Activated CD4-positive, alpha-beta T cell treated with anti-CD3 and anti-CD28 coated beads, Interleukin-2, amount 50 U/mL, for 4 hours (primary cell): ENCODE results near the gene RBSN.

Source experiments
- DNase-seq, 2 experiments: peaks; one replicate each; pipeline ENCODE4 v3.0.0-alpha.2; 2020

Gene RBSN

DNA sequence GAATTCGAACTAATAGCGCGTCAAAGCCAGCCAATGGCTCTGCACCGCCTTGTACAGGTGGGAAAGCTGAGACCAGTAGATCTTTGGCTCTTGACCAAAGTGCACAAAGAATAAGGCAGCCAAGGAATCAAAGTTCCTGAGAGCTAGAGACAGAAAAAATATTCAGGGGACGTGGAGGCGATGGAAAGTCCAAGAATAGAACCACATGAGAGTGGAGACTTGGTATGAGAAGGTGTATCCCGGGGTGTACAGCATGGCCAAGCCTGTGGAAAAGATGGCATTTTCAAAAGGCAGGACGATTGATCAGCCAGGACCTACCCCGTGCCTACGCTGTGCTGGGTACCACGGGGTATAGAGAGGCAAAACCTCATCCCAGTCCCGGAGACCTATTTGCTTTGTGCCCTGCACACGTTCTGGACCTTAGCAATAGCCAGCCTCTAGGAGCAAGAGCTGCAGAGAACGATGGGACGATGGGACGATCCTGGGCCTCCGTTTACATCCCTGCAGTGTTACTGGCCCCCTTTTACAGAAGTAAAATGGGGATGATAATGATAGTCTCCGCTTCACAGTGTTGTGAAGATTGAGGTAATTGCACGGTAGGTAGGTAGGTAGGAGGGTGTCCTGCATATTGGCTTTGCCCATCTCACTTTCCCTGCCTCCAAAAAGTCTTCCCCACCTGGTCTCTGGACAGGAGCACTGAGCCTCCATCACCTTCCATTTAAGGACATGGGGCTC lies 583 bp upstream of the RBSN start:
- peak in 1 of 2 experiments; percentile 7 for DNase-seq

DNA sequence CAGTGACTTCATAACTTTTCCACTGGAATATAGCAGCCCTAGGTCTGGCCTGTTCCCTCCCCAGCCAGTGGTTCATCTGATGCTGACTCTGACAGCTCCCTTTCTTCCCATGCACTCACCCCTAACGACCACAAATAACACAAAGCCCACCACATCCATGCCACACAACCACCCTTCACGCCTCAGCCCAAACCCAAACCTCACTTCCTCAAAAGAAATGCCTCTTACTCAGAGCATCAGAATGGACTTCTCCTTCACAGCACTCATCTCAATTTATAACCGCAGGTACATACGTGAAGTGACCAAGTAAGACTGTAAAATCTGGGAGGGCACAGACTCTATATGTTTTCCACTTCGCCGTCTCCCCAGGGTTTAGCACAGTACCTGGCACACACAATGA lies 1.1 kb downstream of the RBSN start:
- DNase-seq, result no peak

DNA sequence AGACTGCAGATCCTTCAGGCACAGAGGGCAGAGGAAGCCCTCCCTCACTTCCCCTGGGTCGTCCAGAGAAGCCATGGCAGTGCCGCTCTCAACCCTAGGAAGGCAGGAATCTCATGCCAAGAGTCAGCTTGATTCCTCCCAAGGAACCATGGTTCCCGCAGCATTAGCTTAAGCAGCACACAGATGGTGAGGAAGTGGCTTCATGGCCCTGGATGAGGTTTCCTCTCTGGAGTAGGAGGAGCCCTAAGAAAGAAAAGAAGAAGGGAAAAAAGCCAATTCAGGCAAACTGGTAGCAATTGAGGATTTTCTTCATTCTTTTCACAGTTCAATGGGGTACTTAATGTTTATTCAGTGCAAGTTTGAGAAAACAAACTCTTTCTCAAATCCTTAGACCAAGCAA lies 2.9 kb downstream of the RBSN start:
- DNase-seq, result no peak

DNA sequence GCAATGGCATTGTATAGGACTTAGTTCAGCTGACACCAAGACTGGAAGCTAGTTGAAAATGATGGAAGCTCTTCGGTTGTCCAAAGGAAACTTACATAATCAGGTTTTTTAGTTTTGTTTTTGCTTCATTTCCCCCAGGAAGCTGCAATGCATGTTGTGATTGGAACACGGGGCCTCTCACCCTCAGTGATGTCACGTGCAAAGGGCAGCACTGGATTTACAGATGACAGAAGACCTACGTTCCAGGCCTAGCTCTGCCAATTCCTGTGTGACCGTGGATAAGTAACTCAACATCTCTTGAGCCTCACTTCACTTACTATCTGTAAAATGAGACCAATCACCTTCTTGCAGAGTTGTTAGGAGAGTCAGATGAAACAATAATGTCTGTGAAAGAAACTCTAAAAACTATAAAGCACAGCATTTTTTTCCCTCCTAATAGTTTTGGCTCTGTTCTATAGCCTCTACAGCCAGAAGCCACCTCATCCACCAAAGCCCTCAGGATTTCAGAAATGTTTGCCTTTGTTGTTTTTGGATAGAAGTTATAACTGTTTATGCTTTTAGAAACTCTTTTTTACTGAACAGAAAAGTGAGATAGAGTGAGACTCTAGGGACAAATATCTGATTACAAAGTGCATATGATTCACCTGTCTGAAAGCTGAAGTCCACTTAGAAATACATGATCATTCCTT lies 4.6 kb downstream of the RBSN start:
- DNase-seq, result no peak

DNA sequence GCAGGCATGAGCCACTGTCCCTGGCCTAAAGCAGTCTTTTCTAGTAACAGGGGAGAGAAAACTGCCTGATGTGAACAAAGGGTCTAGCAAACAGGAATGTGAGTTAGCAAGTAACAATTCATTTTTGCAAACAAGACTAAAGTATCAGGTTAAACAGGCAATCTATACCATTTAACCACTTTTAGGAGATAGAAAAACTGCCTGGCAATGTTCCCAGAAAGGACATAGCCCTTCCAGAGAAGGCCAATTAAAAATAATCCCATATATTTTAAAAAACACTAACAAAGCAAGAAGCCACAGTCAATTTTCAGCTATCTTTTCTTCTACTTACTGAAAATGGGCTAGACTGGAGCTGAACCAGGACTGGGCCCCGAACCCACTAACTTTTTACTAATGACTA lies 6.3 kb downstream of the RBSN start:
- DNase-seq, result no peak

DNA sequence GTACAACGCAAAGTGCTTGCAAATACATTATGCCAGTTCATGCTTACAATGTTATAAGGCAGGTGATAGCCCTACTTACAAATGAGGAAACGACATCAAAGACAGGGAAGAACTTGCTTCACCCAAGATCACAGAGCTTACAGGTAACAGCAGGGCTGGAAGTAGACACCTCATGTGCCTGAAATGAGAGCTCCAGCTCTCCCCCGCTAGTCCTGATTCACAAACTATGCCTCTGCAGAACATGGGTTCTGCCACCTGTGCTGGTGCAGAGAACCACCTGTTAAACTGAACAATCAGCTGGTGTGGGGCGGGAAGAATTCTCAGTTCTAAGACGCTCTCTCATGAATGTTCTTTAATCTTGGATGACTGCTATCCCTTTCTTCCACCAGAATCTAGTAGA lies 7.4 kb downstream of the RBSN start:
- no peak for DNase-seq

DNA sequence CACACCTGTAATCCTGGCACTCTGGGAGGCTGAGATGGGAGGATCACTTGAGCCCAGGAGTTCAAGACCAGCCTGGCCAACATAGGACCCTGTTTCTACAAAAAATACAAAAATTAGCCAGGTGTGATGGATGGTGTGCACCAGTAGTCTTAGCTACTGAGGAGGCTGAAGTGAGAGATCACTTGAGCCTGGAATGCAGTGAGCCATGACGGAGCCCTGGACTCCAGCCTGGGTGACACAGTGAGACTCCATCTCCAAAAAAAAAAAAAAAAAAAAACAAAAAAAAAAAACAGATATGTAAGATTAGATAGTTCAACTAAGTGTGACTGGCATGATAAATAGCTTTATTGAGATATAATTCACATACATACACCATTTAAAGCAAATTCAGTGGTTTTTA lies 9.7 kb downstream of the RBSN start:
- DNase-seq, result no peak

DNA sequence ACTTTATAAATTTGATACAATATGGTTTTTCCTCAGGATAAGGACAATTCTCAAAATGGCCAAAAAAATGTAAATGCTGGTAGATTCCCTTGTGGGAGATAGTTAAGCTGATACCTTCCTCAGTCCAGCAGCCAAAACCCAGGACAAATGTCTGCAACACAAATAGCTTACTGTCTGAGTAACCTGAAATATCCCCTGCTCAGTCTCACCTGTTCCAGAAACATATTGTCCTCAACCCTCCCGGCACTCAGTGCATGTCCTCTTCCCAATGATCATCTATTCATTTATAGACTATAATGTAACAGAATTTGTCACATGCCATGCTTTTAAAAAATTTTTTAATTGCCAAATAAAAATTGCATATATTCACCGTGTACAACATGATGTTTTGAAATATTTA lies 12.2 kb downstream of the RBSN start:
- no peak for DNase-seq

DNA sequence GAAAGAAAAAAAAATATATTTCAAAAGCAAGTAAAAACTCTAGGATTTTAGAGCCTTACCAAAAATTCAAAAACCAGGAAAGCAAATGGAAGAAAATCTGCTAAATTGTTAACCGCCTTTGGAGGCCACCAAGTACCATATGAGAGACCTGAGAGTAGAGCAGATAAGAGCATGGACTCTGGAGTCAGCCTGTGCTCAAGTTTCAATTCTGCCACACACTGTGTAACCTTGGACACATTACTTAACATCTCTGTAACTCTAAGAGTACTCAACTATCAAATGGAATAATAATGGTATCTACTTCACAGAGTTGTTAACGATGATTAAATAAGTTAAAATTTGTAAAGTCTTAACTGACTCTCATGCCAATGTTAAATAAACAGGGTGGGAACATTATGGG lies 12.7 kb downstream of the RBSN start:
- DNase-seq, result no peak

DNA sequence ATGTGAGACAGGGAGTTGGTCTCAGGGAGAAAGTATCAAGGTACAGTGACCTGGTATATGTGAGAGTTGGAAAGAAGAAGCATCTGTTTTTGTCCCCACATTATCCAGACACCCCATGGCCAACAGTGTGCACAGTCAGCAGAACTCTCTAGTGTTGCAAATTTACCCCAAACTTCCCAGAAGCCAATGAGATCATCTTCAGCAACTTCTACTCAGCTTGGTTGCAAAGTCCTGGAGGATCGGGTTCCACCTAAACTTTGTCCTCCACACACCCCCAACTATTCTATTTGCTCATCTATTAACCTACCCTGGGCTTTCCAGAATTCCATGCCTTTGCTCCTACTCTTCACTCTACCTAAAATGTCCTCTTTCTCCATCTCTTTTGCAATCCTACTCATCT lies 15.7 kb downstream of the RBSN start:
- no peak for DNase-seq

DNA sequence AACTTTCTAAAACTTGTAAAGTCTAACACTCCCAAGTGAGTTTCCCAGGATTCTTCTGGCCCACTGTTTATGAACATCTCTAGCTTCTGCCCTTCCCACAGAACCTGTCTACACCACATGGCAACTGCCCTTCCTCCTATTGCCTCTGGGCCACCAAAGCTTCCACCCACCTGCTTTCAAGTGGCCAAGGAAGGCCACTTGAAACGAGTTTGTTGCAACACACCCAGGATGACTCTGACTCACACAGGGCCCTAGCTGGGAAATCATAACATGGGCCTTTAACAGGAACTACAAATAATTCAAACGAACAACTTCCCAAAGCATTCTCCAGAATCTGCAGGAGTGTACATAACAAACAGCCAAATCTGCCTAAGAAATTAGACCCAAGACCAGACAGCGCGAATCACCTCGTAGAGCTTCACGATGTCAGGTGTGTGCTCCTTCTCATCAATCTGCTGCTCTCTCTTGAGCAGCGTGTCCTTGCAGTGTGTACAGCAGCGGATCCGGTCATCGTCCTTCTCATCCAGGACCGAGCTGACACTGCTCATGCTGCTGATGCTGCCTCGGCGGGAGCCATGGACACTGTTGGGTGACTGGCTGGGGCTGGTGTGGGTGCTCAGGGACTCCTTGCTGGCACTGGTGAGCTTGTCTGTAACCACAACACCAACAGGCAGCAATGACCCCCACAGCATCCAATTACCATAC lies 16.8 kb downstream of the RBSN start:
- no peak for DNase-seq

DNA sequence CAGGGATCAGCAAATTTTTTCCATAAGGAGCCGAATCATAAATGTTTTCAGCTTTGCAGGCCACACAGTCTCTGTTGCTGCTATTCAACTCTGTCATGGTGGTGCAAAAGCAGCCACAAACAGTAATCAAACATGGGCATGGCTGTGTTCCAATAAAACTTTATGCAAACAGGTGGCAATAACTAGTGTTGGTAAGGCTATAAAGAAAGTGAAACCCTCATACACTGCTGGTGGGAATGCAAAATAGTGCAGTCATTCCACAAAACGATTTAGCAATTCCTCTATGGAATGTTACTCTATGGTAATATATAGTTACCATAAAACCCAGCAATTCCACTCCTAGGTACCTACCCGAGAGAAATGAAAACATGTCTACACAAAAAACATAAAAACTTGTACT lies 19.9 kb downstream of the RBSN start:
- DNase-seq, result no peak

DNA sequence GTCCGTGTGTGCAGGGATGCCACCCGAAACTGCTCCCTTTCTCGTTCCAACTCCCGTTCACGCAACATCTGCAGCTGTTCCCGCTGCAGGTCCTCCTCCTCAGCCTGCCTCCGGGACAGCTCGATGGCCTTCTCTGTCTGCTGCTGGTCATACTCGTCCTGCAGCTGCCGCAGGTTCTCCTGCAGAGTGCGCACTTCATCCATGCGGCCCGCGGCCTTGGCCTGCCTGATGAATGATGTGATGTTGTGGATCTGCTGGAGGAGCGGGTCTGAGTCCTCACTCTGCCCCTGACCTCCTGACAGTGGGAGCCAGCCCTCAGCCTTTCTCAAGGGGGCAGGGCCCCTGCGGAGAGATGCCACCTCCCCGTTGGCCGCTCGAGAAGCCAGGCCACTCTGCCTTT lies 24.4 kb downstream of the RBSN start:
- no peak for DNase-seq

DNA sequence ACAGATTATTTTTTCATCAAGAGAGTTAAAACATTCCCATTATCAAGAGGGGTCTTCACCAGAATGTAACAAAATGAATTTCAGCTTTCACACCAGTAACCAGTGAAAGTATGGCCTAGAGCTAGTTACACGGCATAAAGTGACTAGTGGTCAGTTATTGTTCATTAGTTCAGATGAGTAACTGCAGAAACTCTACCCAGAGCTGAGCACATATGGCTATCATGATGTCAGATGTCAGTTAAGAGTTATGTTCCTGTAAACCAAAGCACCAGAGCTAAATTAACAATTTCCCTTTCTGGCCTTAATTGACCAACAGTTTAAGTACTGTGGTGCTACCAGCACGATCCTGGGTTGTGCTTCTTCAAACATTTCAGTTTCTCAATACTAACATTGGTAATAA lies 27.2 kb downstream of the RBSN start:
- no peak for DNase-seq

DNA sequence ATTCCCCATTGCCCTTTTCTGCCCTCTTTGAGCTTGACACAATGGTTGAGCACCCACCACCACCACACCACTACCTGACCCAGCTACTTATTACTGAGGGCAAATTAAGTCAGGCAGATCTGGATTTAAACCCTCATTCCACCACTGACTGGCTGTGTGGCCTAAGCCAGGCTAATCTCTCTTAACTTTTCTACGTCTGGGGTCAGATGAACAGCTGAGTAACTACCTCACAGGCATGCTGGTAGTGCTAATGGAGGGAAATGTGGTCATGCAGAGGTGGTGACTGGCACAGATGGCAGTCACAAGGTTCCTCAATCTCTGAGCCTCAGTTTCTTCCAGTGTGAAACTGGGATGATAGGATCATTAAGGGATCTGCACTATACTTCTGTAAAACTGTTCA lies 29.5 kb downstream of the RBSN start:
- no peak for DNase-seq

DNA sequence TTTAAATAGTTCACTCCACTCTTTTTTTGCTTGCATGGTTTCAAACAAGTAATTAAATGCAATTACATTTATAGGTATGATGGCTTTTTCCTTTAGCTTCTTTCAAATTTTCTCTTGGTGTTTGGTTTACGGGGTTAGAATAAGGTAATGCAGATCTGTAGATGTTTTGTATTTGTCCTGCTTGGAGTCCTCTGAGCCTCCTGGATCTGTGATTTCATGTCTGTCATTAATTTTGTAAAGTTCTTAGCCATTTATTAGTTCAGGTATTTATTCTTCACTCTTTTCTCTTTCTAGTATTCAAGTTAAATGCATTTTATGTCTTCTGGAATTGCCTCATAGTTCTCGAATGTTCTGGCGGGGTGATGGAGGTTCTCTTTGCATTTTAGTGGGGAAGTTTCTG lies 32.5 kb downstream of the RBSN start:
- no peak for DNase-seq

DNA sequence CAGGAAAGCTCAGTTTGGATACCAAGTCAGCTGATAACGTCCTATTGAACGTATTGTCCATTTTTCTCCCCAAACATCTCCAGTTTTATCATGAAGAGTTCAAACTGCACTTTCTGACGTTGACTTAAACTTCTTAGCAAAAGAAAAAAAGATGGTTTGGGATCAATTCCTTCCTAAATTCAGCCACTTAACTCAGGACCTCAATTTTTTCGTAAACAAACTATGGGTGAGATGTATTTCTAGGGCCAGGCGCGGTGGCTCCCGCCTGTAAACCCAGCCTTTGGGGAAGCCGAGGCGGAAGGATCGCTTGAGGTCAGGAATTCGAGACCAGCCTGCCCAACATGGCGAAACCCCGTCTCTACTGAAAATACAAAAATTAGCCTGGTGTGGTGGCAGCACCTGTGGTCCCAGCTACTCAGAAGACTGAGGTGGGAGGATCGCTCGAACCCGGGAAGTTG lies 33.4 kb downstream of the RBSN start:
- no peak for DNase-seq

DNA sequence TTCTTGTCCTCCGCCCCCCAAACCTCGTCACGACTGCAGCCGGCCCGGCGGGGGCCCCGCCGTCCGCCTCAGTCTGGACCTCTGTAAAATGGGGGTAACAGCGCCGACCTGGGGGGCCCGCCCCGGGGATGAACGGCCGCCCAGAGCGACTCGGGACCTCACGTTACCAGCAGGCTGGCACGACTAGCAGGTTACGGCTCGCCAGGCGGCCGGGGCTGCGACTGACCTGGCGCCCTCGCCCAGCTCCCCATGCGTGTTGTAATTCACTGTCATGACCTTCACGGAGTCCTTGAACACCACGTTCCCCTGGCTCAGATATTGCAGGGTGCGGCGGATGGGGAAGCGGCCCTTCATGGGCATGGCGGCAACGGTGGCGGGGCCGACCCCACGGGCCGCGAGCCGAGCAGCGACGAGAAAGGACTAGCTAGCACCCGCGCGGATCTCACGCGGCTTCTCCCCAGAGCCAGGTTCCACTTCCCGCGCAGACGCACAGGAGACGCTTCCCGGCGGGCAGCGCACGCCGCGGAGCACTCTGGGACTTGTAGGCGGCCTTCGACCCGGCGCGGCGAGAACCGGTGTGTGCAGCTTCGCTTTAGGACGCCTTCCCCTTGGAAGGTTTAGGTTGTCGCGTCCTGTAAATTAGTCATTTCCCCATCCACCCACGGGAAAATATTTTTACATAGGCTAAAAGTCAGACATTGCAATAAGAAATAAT lies 34.0 kb downstream of the RBSN start, which contains the start of gene MRPS25:
TSS of gene MRPS25 (minus strand) at position 481 of the 715 bp plus-strand sequence. CDS start at position 360, 121 bp downstream.
- DNase-seq, result peak; percentile 87 to 89

DNA sequence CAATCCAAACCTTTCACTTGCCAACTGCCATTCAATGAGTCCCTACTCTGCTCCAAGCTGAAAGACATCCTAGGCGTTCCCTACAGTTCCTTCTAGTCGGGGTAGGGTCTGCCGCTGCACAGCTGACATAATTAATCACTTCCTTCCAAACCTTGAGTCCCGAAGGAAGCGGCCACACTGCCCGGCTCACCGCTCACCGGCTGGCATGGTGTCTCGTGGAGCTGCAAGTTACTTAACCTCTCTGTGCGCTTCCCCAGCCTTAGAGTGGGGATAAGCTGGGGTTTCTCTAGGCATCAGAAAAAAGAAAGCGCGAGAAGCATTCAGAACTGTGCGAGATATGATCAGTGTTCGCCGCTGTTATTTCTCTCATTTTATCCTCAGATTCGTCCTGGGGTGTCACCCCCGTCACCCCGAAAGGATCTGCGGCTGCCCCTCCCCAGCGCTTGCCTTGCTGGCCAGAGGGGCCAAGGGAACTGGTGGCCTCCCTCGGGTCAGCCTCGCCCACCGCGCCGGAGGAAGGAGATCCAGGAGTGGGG lies 34.6 kb downstream of the RBSN start:
- DNase-seq, result peak in 1 of 2 experiments; percentile 24

DNA sequence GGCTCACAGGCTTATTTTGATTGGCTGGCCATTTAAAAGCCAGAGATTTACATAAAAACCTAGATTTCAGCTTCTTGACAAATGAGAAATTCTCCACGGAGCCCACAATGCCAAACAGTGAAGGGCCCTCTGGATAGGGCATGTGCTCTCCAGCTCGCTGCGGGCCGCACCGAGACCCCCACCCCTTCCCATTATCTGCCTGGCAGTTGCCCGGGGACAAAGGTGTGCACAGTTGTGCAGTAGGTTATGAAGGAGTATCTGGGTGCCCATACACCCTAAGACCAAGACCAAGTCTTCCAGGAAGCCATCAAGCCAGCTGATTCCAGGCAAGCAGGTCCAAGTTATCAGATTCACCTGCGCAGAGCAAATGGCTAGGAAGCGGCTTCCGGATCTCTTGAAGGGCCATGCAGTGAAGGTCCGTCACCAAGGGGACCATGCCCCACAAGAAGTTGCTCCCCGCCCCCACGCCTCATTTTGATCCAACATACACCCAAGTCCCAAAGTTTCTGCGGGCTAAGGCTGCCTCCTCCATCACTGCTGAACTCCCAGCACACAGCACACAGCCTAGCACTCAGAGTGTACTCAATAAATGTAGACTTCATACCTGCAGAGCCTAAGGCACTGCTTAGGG lies 35.2 kb downstream of the RBSN start:
- no peak for DNase-seq

DNA sequence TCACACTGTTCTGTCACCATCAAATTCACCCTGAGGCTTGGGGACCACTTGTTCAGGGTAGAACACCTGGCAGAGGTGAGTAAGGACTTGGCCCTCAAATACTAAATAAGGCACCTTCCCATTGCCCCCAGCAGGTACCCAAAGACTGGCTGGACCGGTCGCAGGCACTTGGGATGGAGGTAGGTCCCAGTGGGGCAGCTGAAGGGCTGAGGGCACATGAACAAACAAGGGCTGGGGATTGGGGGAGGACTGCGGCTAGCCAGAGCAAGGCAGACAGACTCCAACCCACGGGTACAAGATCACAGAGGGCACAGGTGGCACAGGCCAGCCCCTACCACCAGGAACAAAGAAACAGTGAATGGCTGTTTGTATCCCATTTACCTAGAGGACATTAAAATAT lies 35.7 kb downstream of the RBSN start:
- DNase-seq, result no peak

DNA sequence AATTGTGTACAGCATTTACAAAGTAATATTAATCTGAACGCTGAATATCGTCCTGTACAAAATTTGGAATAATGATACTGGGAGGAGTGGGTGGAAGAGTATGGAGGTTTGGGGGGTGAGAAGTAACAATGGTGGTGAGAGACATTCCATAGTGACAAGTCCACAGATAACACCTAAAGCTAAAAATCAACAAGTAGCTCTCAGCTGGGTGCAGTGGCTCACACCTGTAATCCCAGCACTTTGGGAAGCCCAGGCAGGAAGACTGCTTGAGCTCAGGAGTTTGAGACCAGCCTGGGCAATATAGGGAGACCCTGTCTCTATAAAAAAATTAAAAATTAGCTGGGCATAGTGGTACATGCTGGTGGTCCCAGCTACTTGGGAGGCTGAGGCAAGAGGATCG lies 38.9 kb downstream of the RBSN start:
- no peak for DNase-seq
